ENCODE measurements around the gene OTOF.

DNA sequence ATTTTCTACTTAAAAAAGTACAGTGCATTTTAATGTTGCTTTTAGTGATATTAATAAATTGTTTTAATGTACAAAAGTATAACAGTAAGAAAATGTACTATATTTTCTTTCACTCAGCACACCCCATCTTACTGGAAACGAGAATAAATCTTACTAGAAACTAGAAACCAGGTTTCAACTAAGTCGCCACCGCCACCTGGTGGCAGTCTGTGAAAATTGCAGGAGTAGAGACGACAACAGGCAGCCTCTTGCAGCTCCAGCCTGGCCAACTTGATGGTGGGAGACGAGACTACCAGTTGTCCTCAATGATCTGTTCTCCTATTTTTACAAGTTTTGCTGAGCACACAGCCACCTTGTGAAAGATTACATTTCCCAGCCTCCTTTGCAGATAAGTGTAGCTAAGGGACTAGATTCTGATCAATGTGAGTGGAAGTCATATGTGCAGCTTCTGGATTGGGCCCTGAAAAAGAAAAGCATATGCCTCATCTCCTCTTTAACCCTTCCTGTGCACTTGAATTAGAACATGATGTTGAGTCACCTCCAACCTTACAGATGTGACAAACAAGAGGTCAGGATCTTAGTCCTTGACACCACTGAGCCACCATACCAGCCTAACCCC lies 8.7 kb downstream of the OTOF start:
- TF ChIP-seq TAF1 (IDR thresholded peaks at IDR 0.05; ENCODE audit: borderline replicate concordance, insufficient read depth, low read length) (no peak), FOXP2 (optimal IDR thresholded peaks at IDR 0.05; ENCODE audit: borderline replicate concordance, extremely low read depth, extremely low read length, insufficient read depth) (no peak), POLR2AphosphoS5 (IDR thresholded peaks at IDR 0.05; ENCODE audit: low read depth, low read length) (no peak)

Measured in PFSK-1 (cell line).